Measurements from ENCODE around the gene SERPINA10.

The SERPINA10 gene

GRCh38 chr14:94295360-94296180, 2.5 kb upstream of the SERPINA10 start:
- H2AFZ ChIP-seq (ENCODE audit: low read depth, low read length) = no peak overlapping the region
- H4K20me1 ChIP-seq (ENCODE audit: insufficient read depth, low read length) = no peaks in the 10 kb centered on the region
- H3K27me3 ChIP-seq (ENCODE audit: insufficient read depth, low read length, poor library complexity) = no peaks in the 10 kb centered on the region
- no peak for DNase-seq
- H3K4me1 ChIP-seq (ENCODE audit: insufficient read depth, low read length) = no peaks in the 10 kb centered on the region
- no peak overlapping the region for H3K4me2 ChIP-seq (ENCODE audit: insufficient read depth, low read length)
- H3K79me2 ChIP-seq (ENCODE audit: insufficient read depth, low read length) = no peaks in the 10 kb centered on the region
- H3K36me3 ChIP-seq (ENCODE audit: insufficient read depth, low read length) = no peaks in the 10 kb centered on the region
- no peak overlapping the region for H3K4me3 ChIP-seq (ENCODE audit: low read depth in 1 of 2, low read length in 2 of 2)
- H3K27ac ChIP-seq (ENCODE audit: low read length) = no peak overlapping the region
- H3K9ac ChIP-seq (ENCODE audit: low read depth, low read length) = no peak overlapping the region
- ATAC-seq (ENCODE audit: insufficient read depth, low read depth) = no peak
- no peaks in the 10 kb centered on the region for H3K9me3 ChIP-seq (ENCODE audit: insufficient read depth, low read length, severe bottlenecking)
- TF ChIP-seq EZH2 (IDR thresholded peaks at IDR 0.05; ENCODE audit: borderline replicate concordance, low read depth, low read length, severe bottlenecking) = no peak
- TF ChIP-seq, protein P1, sequence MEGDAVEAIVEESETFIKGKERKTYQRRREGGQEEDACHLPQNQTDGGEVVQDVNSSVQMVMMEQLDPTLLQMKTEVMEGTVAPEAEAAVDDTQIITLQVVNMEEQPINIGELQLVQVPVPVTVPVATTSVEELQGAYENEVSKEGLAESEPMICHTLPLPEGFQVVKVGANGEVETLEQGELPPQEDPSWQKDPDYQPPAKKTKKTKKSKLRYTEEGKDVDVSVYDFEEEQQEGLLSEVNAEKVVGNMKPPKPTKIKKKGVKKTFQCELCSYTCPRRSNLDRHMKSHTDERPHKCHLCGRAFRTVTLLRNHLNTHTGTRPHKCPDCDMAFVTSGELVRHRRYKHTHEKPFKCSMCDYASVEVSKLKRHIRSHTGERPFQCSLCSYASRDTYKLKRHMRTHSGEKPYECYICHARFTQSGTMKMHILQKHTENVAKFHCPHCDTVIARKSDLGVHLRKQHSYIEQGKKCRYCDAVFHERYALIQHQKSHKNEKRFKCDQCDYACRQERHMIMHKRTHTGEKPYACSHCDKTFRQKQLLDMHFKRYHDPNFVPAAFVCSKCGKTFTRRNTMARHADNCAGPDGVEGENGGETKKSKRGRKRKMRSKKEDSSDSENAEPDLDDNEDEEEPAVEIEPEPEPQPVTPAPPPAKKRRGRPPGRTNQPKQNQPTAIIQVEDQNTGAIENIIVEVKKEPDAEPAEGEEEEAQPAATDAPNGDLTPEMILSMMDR (IDR thresholded peaks at IDR 0.05; ENCODE audit: borderline replicate concordance, extremely low read depth, low read length, poor library complexity, severe bottlenecking) = no peak

DNA sequence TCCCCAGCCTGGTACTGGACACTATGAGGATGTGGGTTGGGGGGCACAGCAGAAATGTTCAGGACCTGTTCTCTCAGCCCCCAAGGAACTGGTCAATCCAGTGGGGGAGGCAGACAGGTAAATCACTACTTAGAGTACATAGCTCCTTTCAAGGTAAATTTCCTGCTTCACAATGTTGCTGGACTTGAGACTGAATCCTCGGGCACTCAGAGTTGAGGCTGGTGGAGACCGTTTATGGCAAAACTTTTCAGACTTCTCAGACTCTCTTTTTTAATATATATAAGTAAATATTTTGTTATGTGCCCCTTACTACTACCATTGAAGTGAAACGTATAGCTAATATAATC, 483 bp upstream of the SERPINA10 start:
- Histone ChIP-seq H3K9ac (ENCODE audit: low read depth, low read length) (no peak overlapping the region), H3K79me2 (ENCODE audit: insufficient read depth, low read length) (no peaks in the 10 kb centered on the region), H2AFZ (ENCODE audit: low read depth, low read length) (no peak overlapping the region), H3K4me2 (ENCODE audit: insufficient read depth, low read length) (no peak overlapping the region), H3K4me3 (ENCODE audit: low read depth in 1 of 2, low read length in 2 of 2) (no peak overlapping the region), H3K27ac (ENCODE audit: low read length) (no peak overlapping the region), H4K20me1 (ENCODE audit: insufficient read depth, low read length) (no peaks in the 10 kb centered on the region), H3K4me1 (ENCODE audit: insufficient read depth, low read length) (no peaks in the 10 kb centered on the region), H3K9me3 (ENCODE audit: insufficient read depth, low read length, severe bottlenecking) (no peaks in the 10 kb centered on the region), H3K36me3 (ENCODE audit: insufficient read depth, low read length) (no peaks in the 10 kb centered on the region), H3K27me3 (ENCODE audit: insufficient read depth, low read length, poor library complexity) (no peaks in the 10 kb centered on the region)
- TF ChIP-seq, protein P1 (IDR thresholded peaks at IDR 0.05; ENCODE audit: borderline replicate concordance, extremely low read depth, low read length, poor library complexity, severe bottlenecking) = no peak
- no peak for TF ChIP-seq EZH2 (IDR thresholded peaks at IDR 0.05; ENCODE audit: borderline replicate concordance, low read depth, low read length, severe bottlenecking)
- DNase-seq (no peak), ATAC-seq (ENCODE audit: insufficient read depth, low read depth) (no peak)

DNA sequence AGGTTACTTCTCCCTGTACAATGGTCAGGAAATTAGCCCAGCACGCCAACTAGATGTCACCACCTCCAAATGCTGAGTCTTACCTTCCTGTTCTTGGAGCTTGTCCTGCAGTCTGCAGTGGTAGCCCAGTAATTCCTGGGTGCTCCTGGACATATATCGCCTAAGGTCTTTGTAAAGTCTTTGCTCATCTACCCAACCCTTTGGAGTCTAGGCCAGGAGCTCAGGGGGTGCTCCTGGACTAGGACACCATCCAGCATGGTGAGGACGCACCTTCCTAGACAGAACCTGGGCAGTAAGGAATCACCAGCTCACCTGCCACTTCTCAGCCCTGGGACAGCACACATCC, 569 bp downstream of the SERPINA10 start:
- DNase-seq (no peak), ATAC-seq (ENCODE audit: insufficient read depth, low read depth) (no peak)
- Histone ChIP-seq H3K9ac (ENCODE audit: low read depth, low read length) (no peak overlapping the region), H4K20me1 (ENCODE audit: insufficient read depth, low read length) (no peaks in the 10 kb centered on the region), H3K4me1 (ENCODE audit: insufficient read depth, low read length) (no peaks in the 10 kb centered on the region), H3K36me3 (ENCODE audit: insufficient read depth, low read length) (no peaks in the 10 kb centered on the region), H3K4me3 (ENCODE audit: low read depth in 1 of 2, low read length in 2 of 2) (no peak overlapping the region), H3K79me2 (ENCODE audit: insufficient read depth, low read length) (no peaks in the 10 kb centered on the region), H3K27ac (ENCODE audit: low read length) (no peak overlapping the region), H3K27me3 (ENCODE audit: insufficient read depth, low read length, poor library complexity) (no peaks in the 10 kb centered on the region), H3K4me2 (ENCODE audit: insufficient read depth, low read length) (no peak overlapping the region), H2AFZ (ENCODE audit: low read depth, low read length) (no peak overlapping the region), H3K9me3 (ENCODE audit: insufficient read depth, low read length, severe bottlenecking) (no peaks in the 10 kb centered on the region)
- TF ChIP-seq EZH2 (IDR thresholded peaks at IDR 0.05; ENCODE audit: borderline replicate concordance, low read depth, low read length, severe bottlenecking) = no peak
- TF ChIP-seq, protein P1 (IDR thresholded peaks at IDR 0.05; ENCODE audit: borderline replicate concordance, extremely low read depth, low read length, poor library complexity, severe bottlenecking) = no peak

Data from DND-41 (cell line).